Heart left ventricle (tissue), 16 donors: ENCODE measurements around the gene OLFML2A. TPM values are rescaled to one million over a fixed set of nuclear protein-coding genes. Genes with fewer than 3 reads are reported as not detected.

Experiments
- ATAC-seq, 4 donors: fragments of 200-7000 bp; cut with Tn5 transposase; one replicate each; pipeline ENCODE4 v1.9.1; 2020 to 2022; ENCODE audit warnings: moderate library complexity in 4 of 4, mild to moderate bottlenecking in 3 of 4, moderate number of reproducible peaks in 1 of 4
- DNase-seq, 5 donors: peaks; one replicate each; pipeline ENCODE4 v3.0.0-alpha.2; 2020
- H3K27ac ChIP-seq, 12 donors: fragments of 200-600 bp; sonication (generic) in 4 of 12; one replicate each; pipeline versions ENCODE4 v1.5.0 to v1.8.0; 2016 to 2022; ENCODE audit warnings: mild to moderate bottlenecking in 2 of 12
- H3K27me3 ChIP-seq, 9 donors: fragments of 200-600 bp; sonication (generic) in 2 of 9; one replicate each; pipeline versions ENCODE4 v1.5.1 to v1.8.0; 2016 to 2022; ENCODE audit warnings: mild to moderate bottlenecking in 3 of 9
- H3K36me3 ChIP-seq, 9 donors: fragments of 200-600 bp; sonication (generic) in 2 of 9; one replicate each; pipeline versions ENCODE4 v1.5.0 to v1.8.0; 2018 to 2022; ENCODE audit warnings: mild to moderate bottlenecking in 2 of 9
- H3K4me1 ChIP-seq, 12 donors: fragments of 200-600 bp; sonication (generic) in 4 of 12; one replicate each; pipeline versions ENCODE4 v1.5.0 to v1.8.0; 2016 to 2022; ENCODE audit warnings: mild to moderate bottlenecking in 3 of 12
- H3K4me3 ChIP-seq, 12 donors: fragments of 200-600 bp; sonication (generic) in 4 of 12; one replicate each; pipeline versions ENCODE4 v1.5.0 to v1.8.0; 2017 to 2022; ENCODE audit warnings: mild to moderate bottlenecking in 9 of 12, moderate library complexity in 4 of 12
- H3K9me3 ChIP-seq, 12 donors: fragments of 200-600 bp; sonication (generic) in 4 of 12; one replicate each; pipeline versions ENCODE4 v1.5.0 to v1.8.0; 2016 to 2022; ENCODE audit warnings: mild to moderate bottlenecking in 1 of 12
- POLR2A ChIP-seq, 2 donors: fragments of 450-650 bp; IDR thresholded peaks; one replicate each; pipeline ENCODE4 v1.6.1; 2017; ENCODE audit warnings: antibody characterized with exemption in 2 of 2, mild to moderate bottlenecking in 2 of 2, moderate library complexity in 2 of 2
- WGBS, 4 donors: extraction: QIAGEN DNeasy Blood & Tissue Kit in 2 of 4; methylation state at CpG; one replicate each; pipeline versions ENCODE4 v1.1.5 to v1.1.7; 2013 to 2018; 5-methylcytosine and 5-hydroxymethylcytosine counted together
- intact Hi-C, 10 donors: fragments of 100-400 bp; cut with DNase I; formaldehyde crosslinking; loops; one replicate each; pipeline versions ENCODE4 v1.11.1 to v1.14.2; 2022
- polyA plus RNA-seq, 2 donors: library from polyadenylated mRNA; stranded (reverse); fragments of 200-250 nt; gene quantifications; one replicate each; pipeline ENCODE4 v1.2.3, GENCODE V29; 2013
- total RNA-seq, 9 donors: library from RNA; depleted of rRNA in 2 of 9; stranded (reverse); fragments of >200 nt in 2 of 9; fragmentation: NEBNext Ultra II Directional in 3 of 9; extraction: Animal tissue kit (Norgen Biotek cat#: 25700) in 3 of 9; gene quantifications; one replicate each; pipeline versions ENCODE4 v1.1.0 to v1.2.4, GENCODE V29; 2016 to 2023
- TF ChIP-seq, protein P1 (sequence below), 12 donors: fragments of 200-600 bp; sonication (generic) in 4 of 12; IDR thresholded peaks; one replicate each; pipeline versions ENCODE4 v1.5.0 to v1.8.0; 2018 to 2022; ENCODE audit warnings: antibody characterized with exemption in 12 of 12, mild to moderate bottlenecking in 5 of 12
- donor health status: ischemic (EF 13 %, LVEDD 7.1; RV severe dilation, severe dysfunction).
- donor health status: healthy with polysubstance abuse.
- donor health status: DM: no; HTN: yes; CAD: no.
- donor health status: DM: no; HTN: no; CAD: no.
- donor health status: ischemic (EF 25% LVEDD 6.9; RV normal size, moderate dysfunction).
- donor health status: ischemic (EF 25% LVEDD 5.7; RV mildly dilated, moderate dysfunction).
- donor health status: healthy.
- donor health status: DM: yes; HTN: yes; CAD: no.
- donor health status: ischemic (EF 35%, LVEDD 5.7; RV mildly dilated, moderate dysfunction).
- donor health status: nonischemic (EF 11% LVEDD 7.7; RV severe dilation, severe dysfunction).
- donor health status: DM: yes; HTN: yes; CAD: no.
- donor health status: PGD.
- donor health status: ischemic (EF 29% LVEDD 5.4; RV normal size, mild dysfunction).
- donor health status: nonischemic (EF 23%, LVEDD 6.1; RV moderate dilation, normal function).

Gene OLFML2A
- total and polyA plus RNA-seq, 11 donors, result 8.5 to 71.1 (median 34.1) TPM

GRCh38 chr9:124786881-124787573, 10.1 kb downstream of the OLFML2A start:
- Histone ChIP-seq H3K4me3 (no peak overlapping the region), H3K27me3 (no peaks in the 10 kb centered on the region), H3K4me1 (peaks cover 0 to 24% (median 11%) of the 10 kb centered on the region in 12 donors), H3K9me3 (no peaks in the 10 kb centered on the region), H3K36me3 (peaks cover 0 to 25% (median 0%) of the 10 kb centered on the region in 9 donors), H3K27ac (no peak overlapping the region)
- ATAC-seq, result no peak
- TF ChIP-seq, protein P1, sequence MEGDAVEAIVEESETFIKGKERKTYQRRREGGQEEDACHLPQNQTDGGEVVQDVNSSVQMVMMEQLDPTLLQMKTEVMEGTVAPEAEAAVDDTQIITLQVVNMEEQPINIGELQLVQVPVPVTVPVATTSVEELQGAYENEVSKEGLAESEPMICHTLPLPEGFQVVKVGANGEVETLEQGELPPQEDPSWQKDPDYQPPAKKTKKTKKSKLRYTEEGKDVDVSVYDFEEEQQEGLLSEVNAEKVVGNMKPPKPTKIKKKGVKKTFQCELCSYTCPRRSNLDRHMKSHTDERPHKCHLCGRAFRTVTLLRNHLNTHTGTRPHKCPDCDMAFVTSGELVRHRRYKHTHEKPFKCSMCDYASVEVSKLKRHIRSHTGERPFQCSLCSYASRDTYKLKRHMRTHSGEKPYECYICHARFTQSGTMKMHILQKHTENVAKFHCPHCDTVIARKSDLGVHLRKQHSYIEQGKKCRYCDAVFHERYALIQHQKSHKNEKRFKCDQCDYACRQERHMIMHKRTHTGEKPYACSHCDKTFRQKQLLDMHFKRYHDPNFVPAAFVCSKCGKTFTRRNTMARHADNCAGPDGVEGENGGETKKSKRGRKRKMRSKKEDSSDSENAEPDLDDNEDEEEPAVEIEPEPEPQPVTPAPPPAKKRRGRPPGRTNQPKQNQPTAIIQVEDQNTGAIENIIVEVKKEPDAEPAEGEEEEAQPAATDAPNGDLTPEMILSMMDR (IDR thresholded peaks at IDR 0.05), result no peak
- no peak for TF ChIP-seq POLR2A (IDR thresholded peaks at IDR 0.05)
- DNase-seq, result peak in 1 of 5 donors; percentile 12
- 96 to 97% (median 97%) methylated on average over 20 of the region's 20 CpGs for WGBS, 4 donors
- intact Hi-C loops, result no loop called here

GRCh38 chr9:124788542-124789217, 11.7 kb downstream of the OLFML2A start:
- ATAC-seq (no peak), DNase-seq (peak in 1 of 5 donors; percentile 7)
- Histone ChIP-seq H3K4me3 (no peak overlapping the region), H3K36me3 (peaks cover 0 to 25% (median 0%) of the 10 kb centered on the region in 9 donors), H3K9me3 (no peaks in the 10 kb centered on the region), H3K4me1 (peaks cover 0 to 26% (median 17%) of the 10 kb centered on the region in 12 donors), H3K27ac (no peak overlapping the region), H3K27me3 (no peaks in the 10 kb centered on the region)
- intact Hi-C loops, result no loop called here
- 94 to 98% (median 95%) methylated on average over 3 of the region's 3 CpGs for WGBS, 4 donors
- TF ChIP-seq, protein P1 (IDR thresholded peaks at IDR 0.05), result no peak
- no peak for TF ChIP-seq POLR2A (IDR thresholded peaks at IDR 0.05)

GRCh38 chr9:124789531-124789930, 12.6 kb downstream of the OLFML2A start:
- Histone ChIP-seq H3K27ac (no peak overlapping the region), H3K4me3 (no peak overlapping the region), H3K4me1 (peaks cover 0 to 25% (median 13%) of the 10 kb centered on the region in 12 donors), H3K9me3 (no peaks in the 10 kb centered on the region), H3K27me3 (no peaks in the 10 kb centered on the region), H3K36me3 (peaks cover 0 to 25% (median 0%) of the 10 kb centered on the region in 9 donors)
- ATAC-seq, result no peak
- WGBS, 4 donors, result 89 to 92% (median 91%) methylated on average over 2 of the region's 2 CpGs
- no peak for TF ChIP-seq POLR2A (IDR thresholded peaks at IDR 0.05)
- TF ChIP-seq, protein P1 (IDR thresholded peaks at IDR 0.05), result no peak
- DNase-seq, result no peak
- intact Hi-C loops, result no loop called here

DNA sequence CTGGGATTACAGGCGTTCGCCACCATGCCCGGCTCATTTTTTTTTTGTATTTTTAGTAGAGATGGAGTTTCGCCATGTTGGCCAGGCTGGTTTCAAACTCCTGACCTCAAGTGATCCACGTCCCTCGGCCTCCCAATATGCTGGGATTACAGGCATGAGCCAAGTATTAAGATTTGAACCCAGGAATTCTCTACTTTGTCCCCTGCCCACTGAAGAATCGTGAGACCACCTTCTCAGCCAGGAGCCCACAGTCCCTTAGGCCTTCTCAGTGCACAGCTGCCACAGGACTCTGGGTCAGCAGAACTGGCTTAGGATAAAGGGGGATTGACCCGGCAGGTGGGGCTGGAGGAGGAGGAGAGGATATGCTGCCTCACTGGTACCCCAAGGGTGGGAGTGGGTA, 13.4 kb downstream of the OLFML2A start:
- TF ChIP-seq, protein P1 (IDR thresholded peaks at IDR 0.05), result no peak
- no peak for TF ChIP-seq POLR2A (IDR thresholded peaks at IDR 0.05)

More for the DNA sequence above, 13.4 kb downstream of the OLFML2A start:
- Histone ChIP-seq H3K27me3 (no peaks in the 10 kb centered on the region), H3K9me3 (no peaks in the 10 kb centered on the region), H3K36me3 (peaks cover 0 to 25% (median 0%) of the 10 kb centered on the region in 9 donors), H3K27ac (no peak overlapping the region), H3K4me3 (no peak overlapping the region), H3K4me1 (peaks cover 0 to 27% (median 14%) of the 10 kb centered on the region in 12 donors)
- DNase-seq, result peak in 1 of 5 donors; percentile 9
- intact Hi-C loops, result no loop called here
- 83 to 94% (median 94%) methylated on average over 8 of the region's 8 CpGs for WGBS, 4 donors
- no peak for ATAC-seq
